ENCODE data around the gene CCDC157.

CCDC157 gene
- total RNA-seq = 10.8 to 12.1 reads per million in 2 donors

- peak; percentile 81 for DNase-seq
Measured at GRCh38 chr22:30356449-30357235, at the start of gene CCDC157, which contains the start of gene SF3A1. CCDC157 (plus strand) TSS chr22:30357007; CDS start chr22:30366001, 8,994 bp downstream. SF3A1 (minus strand) TSS chr22:30356894; CDS start chr22:30356792, 102 bp downstream.

- no peak for DNase-seq
Measured at GRCh38 chr22:30307041-30307574, 49.7 kb upstream of the CCDC157 start.

DNA sequence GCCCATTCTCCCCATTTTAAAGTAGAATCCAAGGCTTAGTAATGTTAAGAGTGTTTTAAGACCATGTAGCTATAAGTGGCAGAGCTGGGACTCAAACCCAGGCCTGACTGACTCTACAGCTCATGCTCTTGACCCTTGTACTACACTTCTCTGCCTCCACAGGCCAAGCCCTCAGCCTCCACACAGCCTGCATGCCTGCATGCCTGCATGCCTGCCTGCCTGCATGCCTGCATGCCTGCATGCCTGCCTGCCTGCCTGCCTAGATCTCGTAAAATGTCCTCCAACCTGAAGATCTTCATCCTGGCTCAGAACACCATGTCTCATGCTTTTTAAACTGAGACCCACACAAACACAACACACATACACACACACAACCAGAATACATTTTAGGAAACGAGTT is 48.7 kb upstream of the CCDC157 start:
- no peak for DNase-seq

- no peak for DNase-seq
Measured at GRCh38 chr22:30308518-30309230, 48.1 kb upstream of the CCDC157 start.

DNA sequence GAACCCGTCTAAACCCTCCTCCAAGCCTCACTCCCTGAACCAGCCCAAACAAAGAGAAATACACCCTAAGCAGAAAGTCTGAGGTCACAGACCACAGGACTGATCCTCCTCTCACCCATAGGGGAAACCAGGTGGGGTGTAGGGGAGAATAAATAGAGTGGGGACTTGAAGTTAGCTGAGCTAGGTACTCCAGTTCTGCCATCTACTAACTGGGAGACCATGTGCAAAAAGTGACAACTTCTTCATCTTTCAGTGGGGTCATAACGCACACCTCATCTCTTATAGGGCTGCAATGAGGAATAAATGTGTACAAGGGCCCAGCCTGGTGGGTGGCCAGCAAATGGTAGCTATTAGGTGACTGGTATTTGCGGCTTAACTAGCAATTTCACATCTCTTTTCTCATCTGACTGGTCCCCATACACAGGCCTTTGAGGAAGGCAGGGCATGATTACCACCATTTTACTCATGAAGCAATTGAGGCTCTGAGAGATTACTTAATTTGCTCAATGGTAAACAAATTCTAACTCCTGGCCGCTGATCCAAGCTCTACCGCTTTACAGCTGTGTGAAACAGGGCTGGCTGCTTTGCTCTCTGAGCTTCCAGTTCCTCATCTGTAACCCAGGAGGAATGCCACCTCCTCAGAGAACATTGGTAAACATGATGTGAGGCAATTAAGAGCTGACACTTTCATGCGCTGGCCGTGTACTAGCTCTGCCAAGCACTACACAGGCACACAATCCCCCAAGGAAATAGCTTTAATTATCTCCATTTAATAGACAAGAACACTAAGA is 46.7 kb upstream of the CCDC157 start:
- DNase-seq = no peak

- no peak for DNase-seq
Measured at GRCh38 chr22:30310881-30311771, 45.7 kb upstream of the CCDC157 start.

DNA sequence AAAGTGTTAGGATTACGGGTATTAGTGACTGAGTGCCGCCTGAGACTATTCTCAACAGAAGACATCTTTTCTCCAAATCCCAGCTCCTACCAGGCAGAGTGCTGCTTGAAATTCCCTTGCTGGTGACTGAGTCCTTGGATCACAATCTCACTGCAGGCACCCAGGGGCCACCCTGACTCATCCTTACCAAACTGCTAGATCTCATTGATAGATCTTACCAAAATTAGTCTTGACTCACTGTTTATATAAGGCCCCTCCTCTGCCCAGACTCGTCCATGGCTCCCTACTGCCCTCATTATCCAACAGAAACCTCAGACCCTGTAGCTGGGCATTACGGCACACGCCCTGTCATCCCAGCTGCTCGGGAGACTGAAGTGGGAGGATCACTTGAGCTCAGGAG is 44.8 kb upstream of the CCDC157 start:
- DNase-seq = no peak

DNA sequence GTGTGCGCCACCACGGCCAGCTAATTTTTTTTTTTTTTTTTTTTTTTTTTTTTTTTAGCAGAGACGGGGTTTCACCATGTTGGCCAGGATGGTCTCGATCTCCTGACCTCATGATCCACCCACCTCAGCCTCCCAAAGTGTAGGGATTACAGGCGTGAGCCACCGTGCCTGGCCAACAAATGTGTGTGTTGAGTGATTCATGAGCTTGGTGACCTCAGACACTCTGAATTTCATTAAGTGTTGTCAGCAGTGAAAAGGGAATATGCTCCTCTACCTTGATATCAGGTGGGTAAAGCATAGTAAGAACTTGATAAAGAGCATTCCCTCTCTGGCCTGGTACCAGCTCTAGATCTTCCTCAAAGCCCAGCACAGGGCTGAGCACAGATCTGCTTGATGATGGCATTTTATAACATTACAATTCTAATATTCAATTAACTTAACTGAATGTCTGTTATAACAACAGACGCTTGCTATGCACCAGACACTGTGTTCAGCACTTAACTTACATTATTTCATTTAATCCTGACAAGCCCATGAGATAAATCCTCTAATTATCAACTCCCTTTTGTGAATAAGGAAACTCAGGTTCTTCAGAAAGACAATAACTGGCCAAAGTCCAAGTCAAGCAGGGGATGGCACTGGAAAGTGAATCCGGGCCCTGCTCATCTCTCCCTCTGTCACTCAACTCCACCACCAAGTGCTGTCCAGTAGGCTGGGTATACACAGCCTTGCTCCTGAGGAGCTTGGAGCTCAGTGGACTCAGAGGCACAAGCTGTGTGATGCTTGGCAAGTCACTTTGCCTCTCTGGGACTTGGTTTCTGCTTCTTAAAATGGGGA is 43.1 kb upstream of the CCDC157 start:
- DNase-seq = no peak

DNA sequence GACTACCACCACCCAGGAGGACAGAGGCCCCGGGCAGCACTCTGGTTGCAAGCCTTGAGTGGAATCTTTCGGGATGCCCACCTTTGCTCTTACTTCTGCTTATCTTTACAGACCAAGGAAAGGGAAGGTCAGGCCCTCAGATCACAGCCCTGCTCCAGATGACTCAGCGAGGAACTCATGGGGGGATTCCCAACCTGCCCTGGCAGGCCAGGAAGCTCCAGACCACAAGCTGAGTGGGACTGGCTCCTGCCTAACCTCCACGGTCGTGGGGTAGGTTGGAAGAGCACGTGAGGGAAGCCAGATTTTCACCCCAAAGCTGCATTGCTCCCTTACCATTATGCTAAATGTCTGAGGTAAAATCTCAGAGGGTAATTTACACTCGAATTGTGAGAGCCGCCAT is 41.9 kb upstream of the CCDC157 start:
- peak; percentile 42 for DNase-seq

- DNase-seq = no peak
Measured at GRCh38 chr22:30315962-30316576, 40.7 kb upstream of the CCDC157 start.

DNA sequence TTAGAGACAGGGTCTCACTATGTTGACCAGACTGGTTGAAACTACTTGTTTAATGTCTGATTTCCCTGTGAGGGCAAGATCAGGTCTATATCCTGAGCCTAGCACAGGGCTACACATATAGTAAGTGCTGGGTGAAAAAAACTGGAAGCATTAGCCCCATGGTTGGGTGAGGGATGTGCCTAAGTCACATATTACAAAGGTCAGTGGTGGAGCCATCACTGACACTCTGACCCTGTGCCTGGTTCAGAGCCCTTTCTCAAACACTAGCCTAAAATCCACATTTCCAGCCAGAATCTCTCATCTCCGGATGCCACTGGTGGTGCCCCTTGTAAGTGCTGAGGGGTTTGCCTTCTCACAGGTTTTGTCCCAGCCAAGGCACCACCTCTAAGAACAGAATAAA is 39.0 kb upstream of the CCDC157 start:
- no peak for DNase-seq

- no peak for DNase-seq
Measured at GRCh38 chr22:30318799-30319419, 37.9 kb upstream of the CCDC157 start.

DNA sequence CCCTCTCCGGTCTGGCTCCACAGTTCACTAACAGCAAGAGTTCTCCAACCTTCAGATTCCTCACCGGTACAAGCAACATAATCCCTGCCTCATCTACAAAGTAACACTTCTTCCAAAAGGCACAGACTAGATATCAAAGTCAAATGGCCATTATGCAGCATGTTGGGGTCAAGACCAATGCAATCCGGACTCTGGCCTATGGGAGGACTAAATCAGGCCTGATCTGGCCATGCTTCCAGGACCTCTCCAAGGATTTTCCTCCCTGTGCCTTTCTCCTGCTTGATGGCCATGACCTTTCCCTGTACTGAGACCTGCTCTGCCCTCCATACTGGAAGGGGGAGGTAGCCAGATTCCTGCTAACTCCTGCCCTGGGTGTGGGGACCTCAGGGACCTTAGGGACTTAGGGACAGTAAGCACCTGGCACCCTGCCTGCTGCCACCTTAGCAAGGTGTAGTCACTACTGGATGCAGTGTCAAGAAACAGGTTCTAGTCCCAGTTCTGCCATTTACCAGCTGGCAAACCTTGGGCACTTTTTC is 36.7 kb upstream of the CCDC157 start:
- no peak for DNase-seq

GRCh38 chr22:30321461-30321860 is 35.3 kb upstream of the CCDC157 start:
- no peak for DNase-seq

DNA sequence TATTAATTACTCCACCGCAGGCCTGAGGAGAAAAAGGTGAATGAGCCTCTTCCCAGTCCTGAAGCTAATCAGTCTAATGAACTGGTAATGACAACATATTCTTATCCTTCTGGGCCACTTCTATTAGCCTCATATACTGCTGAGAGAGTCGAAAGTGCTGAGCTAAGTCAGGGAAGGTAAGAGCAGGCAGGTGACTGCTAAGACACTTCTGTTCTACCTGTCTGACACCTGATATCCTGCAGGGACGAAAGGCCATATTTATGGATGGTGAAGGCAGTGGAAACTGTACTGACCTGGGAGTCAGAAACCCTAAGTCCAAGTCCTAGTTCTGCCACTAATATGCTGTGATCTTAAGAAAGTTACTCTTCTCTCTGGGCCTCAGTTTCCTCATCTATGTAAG is 33.6 kb upstream of the CCDC157 start:
- DNase-seq = no peak

GRCh38 chr22:30324014-30324730 is 32.6 kb upstream of the CCDC157 start:
- DNase-seq = peak; percentile 21

DNA sequence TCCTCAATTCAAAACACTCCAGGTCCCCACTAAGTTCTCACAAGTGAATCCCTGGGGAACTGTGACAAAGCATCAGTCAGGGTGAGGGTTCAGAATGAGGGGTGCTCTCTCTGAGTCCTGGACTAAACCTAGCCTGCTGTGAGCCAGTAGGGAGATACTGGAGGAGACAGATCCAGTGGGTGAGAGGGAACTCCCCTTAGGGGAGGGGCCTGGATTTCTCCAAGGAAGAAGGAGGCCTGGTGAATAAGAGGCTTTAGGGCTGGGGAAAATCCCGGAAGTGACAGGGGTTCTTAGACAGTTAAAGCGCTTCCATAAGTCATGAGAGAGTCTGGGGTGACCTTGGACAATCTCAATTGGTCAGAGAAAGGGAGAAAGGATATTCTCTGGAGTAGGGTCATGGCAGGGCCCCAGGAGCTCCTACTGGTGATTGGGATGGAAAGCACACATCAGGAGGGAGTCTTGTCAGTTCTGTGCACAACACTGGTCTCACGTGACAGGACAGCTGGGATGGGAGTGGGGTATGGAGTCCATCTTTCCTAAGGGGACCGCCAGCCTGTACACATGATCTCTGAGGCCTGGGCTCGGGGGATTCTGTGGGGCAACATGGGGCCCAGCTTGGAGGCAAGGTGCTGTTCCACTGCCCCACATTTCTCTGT is 31.6 kb upstream of the CCDC157 start:
- no peak for DNase-seq

- no peak for DNase-seq
Measured at GRCh38 chr22:30325724-30326254, 31.0 kb upstream of the CCDC157 start.
